Activated CD4-positive, alpha-beta memory T cell treated with anti-CD3 and anti-CD28 coated beads for 36 hours (primary cell): ENCODE results near the gene BACH1. TPM values are rescaled to one million over a fixed set of nuclear protein-coding genes. Genes with fewer than 3 reads are reported as not detected.
A peak's percentile ranks its signal among the peaks of the same experiment; 100 is the strongest.
"Not testable (repeated sequence)": the region's sequence is repeated elsewhere in the genome, so short reads cannot be mapped to it uniquely, and the experiment has no call there.

Source experiments
- CTCF ChIA-PET: fragments of 350-600 bp; sonication (Branson Sonifier 250); formaldehyde crosslinking; loops from one replicate; lab custom pipeline; 2021; ENCODE audit warnings: antibody characterized with exemption, inconsistent platforms; lab: Charles Lee
- POLR2A ChIA-PET: fragments of 350-600 bp; sonication (Branson Sonifier 250); formaldehyde crosslinking; loops from one replicate; lab custom pipeline; 2021; ENCODE audit warnings: antibody characterized with exemption; lab: Charles Lee
- DNase-seq: peaks from one replicate; pipeline ENCODE4 v3.0.0-alpha.2; 2020
- H3K27ac Mint-ChIP-seq: one replicate; pipeline ENCODE4 v1.8.0; 2021; ENCODE audit warnings: mixed read lengths
- H3K27me3 Mint-ChIP-seq: one replicate; pipeline ENCODE4 v1.8.0; 2021; ENCODE audit warnings: mixed read lengths
- H3K36me3 Mint-ChIP-seq: one replicate; pipeline ENCODE4 v1.8.0; 2021; ENCODE audit warnings: mixed read lengths
- H3K4me1 Mint-ChIP-seq: one replicate; pipeline ENCODE4 v1.8.0; 2021; ENCODE audit warnings: low read depth, mixed read lengths
- H3K4me3 Mint-ChIP-seq: one replicate; pipeline ENCODE4 v1.8.0; 2021; ENCODE audit warnings: mild to moderate bottlenecking, mixed read lengths
- H3K9me3 Mint-ChIP-seq: one replicate; pipeline ENCODE4 v1.8.0; 2021; ENCODE audit warnings: mixed read lengths
- intact Hi-C: fragments of 100-400 bp; cut with micrococcal nuclease; formaldehyde crosslinking; loops from one replicate; pipeline ENCODE4 v1.15.1; 2023
- total RNA-seq, 2 experiments: library from RNA; stranded (reverse); gene quantifications; one replicate each; pipeline ENCODE4 v1.2.3, GENCODE V29; 2021

BACH1 gene
- total RNA-seq, 2 experiments from 2014 or later = 22.9 to 23.0 TPM

DNA sequence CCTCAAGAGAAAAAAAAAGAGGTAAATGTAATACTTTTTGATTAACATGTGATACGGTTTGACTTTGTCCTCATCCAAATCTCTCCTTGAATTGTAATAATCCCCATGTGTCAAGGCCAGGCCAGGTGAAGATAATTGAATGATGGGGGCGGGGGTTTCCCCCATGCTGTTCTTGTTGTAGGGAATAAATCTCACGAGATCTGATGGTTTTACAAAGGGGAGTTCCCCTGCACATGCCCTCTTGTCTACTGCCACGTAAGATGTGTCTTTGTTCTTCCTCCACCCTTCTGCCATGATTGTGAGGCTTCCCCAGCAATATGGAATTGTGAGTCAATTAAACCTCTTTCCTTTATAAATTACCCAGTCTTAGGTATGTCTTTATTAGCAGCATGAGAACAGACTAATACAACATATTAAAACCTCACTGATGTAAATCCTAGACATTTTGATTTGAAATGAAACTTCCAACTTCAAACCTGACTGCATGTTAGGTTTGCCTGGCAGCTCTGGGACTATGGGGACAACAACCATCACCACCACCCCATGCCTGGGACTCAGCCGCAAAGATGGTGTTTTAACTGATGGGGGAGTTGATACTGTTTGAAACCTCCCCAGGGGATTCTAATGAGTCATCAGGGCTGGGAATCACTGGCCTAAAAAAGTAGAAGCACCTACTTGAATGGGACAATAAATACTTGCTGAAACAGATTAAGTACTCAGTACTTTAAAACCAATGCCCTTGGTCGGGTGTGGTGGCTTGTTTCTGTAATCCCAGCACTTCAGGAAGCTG is 32.8 kb upstream of the BACH1 start:
- ChIA-PET CTCF (no interaction called here), POLR2A (no interaction called here)
- Mint-ChIP-seq H3K9me3 (peaks cover 4% of the 10 kb centered on the region), H3K27me3 (peaks cover 4% of the 10 kb centered on the region), H3K36me3 (no peaks in the 10 kb centered on the region), H3K4me1 (peaks cover 8% of the 10 kb centered on the region), H3K27ac (no peak overlapping the region), H3K4me3 (no peak overlapping the region)
- peak; percentile 52 for DNase-seq
- intact Hi-C loops = no loop called here

DNA sequence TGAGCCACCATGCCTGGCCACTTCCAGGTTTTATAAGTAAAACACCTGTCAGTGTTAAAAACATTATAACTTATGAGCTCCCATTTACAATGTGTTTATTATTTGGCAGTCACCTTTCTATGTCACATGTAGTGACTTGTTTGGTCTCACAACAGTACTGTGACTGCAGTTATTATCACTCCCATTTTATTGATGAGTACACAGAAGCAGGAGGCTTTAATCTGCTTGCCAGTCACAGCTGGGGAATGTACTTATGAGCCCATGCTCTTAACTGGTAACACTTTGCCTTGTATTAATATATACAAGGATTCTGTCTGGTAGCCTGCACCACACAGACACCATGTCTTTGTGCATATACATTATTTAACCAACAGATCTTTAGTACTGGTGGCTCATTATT is 31.1 kb upstream of the BACH1 start:
- no peak overlapping the region for H3K4me3 Mint-ChIP-seq
- H3K9me3 Mint-ChIP-seq = peaks cover 4% of the 10 kb centered on the region
- DNase-seq = no peak
- peaks cover 2% of the 10 kb centered on the region for H3K27me3 Mint-ChIP-seq
- ChIA-PET POLR2A (no interaction called here), CTCF (no interaction called here)
- H3K4me1 Mint-ChIP-seq = peaks cover 8% of the 10 kb centered on the region
- no peaks in the 10 kb centered on the region for H3K36me3 Mint-ChIP-seq
- H3K27ac Mint-ChIP-seq = no peak overlapping the region
- intact Hi-C loops = no loop called here

DNA sequence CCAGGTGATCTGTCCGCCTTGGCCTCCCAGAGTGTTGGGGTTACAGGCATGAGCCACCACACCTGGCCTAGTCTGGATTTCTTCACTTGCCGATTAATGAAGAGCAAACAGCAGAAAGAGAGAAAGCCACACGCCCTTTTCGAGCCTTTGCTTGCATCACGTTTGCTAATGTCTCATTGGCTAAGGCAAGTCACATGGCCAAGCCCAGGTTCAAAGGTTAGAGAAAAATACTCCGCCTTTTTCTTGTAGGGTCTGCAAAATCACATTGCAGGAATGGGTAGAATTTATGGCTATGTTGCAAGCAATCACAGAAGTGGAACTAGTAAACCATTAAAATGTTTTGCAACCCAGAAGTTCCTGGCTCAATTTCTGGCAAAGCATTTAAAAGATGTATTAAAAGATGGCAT is 26.8 kb upstream of the BACH1 start:
- no peaks in the 10 kb centered on the region for H3K9me3 Mint-ChIP-seq
- H3K27me3 Mint-ChIP-seq = peaks cover 2% of the 10 kb centered on the region
- DNase-seq = no peak
- H3K4me1 Mint-ChIP-seq = no peaks in the 10 kb centered on the region
- H3K36me3 Mint-ChIP-seq = no peaks in the 10 kb centered on the region
- ChIA-PET CTCF (no interaction called here), POLR2A (no interaction called here)
- no peak overlapping the region for H3K27ac Mint-ChIP-seq
- intact Hi-C loops = no loop called here
- H3K4me3 Mint-ChIP-seq = no peak overlapping the region

DNA sequence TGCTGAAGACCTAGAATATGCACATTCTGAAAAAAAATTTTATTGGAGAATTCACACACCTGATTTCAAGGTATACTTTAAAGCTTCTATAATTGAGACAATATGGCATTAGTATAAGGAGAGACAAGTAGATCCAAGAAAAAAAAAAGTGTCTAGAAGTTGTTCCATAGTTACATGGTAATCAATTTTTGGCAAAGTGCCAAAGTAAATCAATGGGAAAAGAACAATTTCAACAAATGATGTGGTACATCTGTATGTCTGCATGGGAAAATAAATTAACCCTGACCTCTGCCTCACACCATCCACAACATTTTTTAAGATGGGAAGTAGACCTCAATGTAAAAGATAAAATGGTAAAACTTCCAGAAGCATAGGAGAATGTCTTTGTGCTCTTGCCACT is 21.3 kb upstream of the BACH1 start:
- POLR2A ChIA-PET = no interaction called here
- no peak overlapping the region for H3K27ac Mint-ChIP-seq
- no peak for DNase-seq
- H3K9me3 Mint-ChIP-seq = peaks cover 3% of the 10 kb centered on the region
- H3K4me1 Mint-ChIP-seq = no peaks in the 10 kb centered on the region
- CTCF ChIA-PET = no interaction called here
- peaks cover 2% of the 10 kb centered on the region for H3K27me3 Mint-ChIP-seq
- intact Hi-C loops = no loop called here
- H3K36me3 Mint-ChIP-seq = peaks cover 3% of the 10 kb centered on the region
- no peak overlapping the region for H3K4me3 Mint-ChIP-seq

DNA sequence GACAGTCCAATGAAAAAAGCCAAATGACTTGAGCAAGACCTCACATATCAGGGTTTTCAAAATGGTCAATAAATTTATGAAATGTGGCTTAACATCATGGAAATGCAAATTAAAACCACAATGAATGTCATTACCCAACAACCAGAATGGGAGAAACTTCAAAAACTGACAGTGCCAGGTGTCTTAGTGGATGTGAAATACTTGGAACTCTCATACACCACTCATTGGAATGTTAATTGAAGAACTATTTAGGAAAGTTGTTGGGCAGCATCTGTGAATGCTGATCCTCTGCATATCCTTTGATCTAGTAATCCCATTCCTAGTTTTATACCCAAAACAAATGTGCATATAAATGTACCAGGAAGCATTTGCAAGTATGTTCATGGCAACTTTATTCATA is 19.2 kb upstream of the BACH1 start:
- Mint-ChIP-seq H3K9me3 (peaks cover 3% of the 10 kb centered on the region), H3K4me3 (no peak overlapping the region), H3K27ac (no peak overlapping the region), H3K27me3 (peaks cover 2% of the 10 kb centered on the region), H3K4me1 (no peaks in the 10 kb centered on the region), H3K36me3 (peaks cover 3% of the 10 kb centered on the region)
- DNase-seq = no peak
- intact Hi-C loops = no loop called here
- CTCF ChIA-PET = no interaction called here
- POLR2A ChIA-PET = no interaction called here

DNA sequence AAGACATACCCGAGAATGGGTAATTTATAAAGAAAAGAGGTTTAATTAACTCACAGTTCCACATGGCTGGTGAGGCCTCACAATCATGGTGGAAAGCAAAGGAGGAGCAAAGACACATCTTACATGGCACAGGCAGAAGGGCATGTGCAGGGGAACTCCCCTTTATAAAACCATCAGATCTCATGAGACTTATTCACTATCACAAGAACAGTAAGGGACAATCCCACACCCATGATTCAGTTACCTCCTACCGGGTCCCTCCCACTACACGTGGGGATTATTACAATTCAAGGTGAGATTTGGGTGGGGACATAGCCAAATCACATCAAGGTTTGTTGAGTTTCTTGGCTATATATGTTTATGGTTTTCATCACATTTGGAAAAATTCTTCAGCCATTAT is 16.9 kb upstream of the BACH1 start:
- H3K27me3 Mint-ChIP-seq, H3K36me3 Mint-ChIP-seq, H3K4me1 Mint-ChIP-seq, H3K4me3 Mint-ChIP-seq, H3K9me3 Mint-ChIP-seq, DNase-seq, CTCF ChIA-PET, H3K27ac Mint-ChIP-seq, intact Hi-C loops, POLR2A ChIA-PET: not testable (repeated sequence)

DNA sequence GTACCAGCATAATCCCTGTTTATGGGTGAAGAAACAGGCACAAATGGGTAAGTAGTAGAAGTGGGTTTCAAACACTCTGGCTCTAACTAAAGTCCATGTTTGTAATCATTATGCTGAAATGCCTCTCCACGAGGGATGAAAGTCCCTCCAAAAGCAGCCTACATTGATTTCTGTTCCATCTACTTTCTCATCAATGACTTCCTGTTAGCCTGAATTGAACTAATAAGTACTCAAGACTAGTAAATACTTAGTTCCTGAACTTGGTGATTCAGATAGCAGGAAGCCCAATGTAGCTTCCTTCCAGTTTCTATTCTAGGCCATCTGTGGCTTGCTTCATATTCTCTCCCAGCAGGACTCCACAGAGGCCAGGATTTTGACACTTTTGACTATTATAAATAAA is 11.3 kb upstream of the BACH1 start:
- no peak for DNase-seq
- ChIA-PET POLR2A (no interaction called here), CTCF (interaction anchor here (0.6 kb wide), 2 partner anchors 61 to 92 kb away, joined by 3 read pairs; no protein-coding TSS in a partner anchor)
- Mint-ChIP-seq H3K9me3 (no peaks in the 10 kb centered on the region), H3K27me3 (peaks cover 3% of the 10 kb centered on the region), H3K27ac (no peak overlapping the region), H3K36me3 (no peaks in the 10 kb centered on the region), H3K4me1 (peaks cover 2% of the 10 kb centered on the region), H3K4me3 (no peak overlapping the region)
- intact Hi-C loops = no loop called here

DNA sequence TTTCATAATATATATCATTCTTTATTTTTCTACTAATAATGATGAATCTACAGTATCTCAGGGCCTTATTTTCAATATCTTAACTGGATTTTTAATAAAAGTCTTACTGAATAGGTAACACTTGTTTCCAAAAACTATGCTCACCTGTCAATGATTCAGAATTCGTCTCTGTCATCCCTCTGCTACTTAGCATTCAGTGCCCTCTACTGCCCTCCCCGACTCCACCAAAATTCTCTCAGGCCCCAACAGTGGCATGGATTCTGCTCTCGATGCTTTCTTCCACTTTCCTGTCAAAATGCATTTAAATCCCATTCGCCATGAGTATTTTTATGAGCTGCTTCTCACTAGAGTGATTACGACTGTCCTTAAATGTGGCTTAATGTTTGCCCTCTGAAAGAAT is 10.5 kb upstream of the BACH1 start:
- POLR2A ChIA-PET = interaction anchor here (1.1 kb wide), 1 partner anchor 12 kb away, joined by 3 read pairs; no protein-coding TSS in a partner anchor
- Mint-ChIP-seq H3K27ac (no peak overlapping the region), H3K4me1 (peaks cover 2% of the 10 kb centered on the region), H3K4me3 (no peak overlapping the region), H3K9me3 (no peaks in the 10 kb centered on the region), H3K36me3 (no peaks in the 10 kb centered on the region), H3K27me3 (peaks cover 3% of the 10 kb centered on the region)
- DNase-seq = no peak
- CTCF ChIA-PET = interaction anchor here (1.3 to 1.5 kb wide), 2 partner anchors 10 to 83 kb away, joined by 3 read pairs; no protein-coding TSS in a partner anchor
- intact Hi-C loops = no loop called here

DNA sequence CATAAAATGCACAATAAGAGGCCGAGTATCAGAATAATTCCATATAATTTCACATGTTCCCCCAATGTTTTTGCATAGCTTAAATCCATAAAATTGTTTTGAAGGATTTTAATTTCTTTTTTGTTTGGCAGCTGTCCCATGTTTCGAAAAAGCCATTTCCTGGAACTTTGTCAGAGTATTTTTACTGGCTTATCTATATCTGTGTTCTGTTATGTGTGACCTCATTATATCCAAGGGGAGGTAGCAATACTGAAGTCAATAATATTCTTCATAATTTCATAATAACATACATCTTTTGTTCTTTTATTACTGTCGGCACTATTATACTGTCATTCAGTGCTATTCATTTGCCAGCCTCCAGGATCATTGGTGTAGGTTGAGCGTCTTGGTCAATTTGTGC is 9.4 kb upstream of the BACH1 start:
- POLR2A ChIA-PET = interaction anchor here (1.1 kb wide), 1 partner anchor 11 kb away, joined by 3 read pairs; no protein-coding TSS in a partner anchor
- CTCF ChIA-PET = interaction anchor here (1.3 to 1.5 kb wide), 2 partner anchors 9 to 82 kb away, joined by 3 read pairs; no protein-coding TSS in a partner anchor

DNA sequence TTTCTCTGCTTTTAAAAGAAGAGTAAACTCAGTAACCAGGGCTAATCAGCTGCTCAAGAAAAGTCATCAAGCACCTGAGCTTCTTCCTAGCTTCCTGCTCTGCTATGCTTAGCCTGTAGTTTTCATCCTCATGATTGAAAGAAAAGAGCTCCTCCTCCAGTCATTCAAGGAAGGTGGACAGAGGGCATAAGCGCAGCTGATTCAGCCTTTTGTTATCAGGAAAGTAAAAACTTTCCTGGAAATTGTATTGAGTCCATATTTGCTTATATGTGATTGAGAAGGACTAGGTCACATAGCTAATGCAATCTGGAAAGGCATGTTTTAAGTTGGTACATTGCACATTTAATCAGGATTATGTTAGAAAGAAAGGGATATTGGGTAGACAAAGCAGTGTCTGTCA is 8.5 kb upstream of the BACH1 start:
- Mint-ChIP-seq H3K4me3 (no peak overlapping the region), H3K36me3 (no peaks in the 10 kb centered on the region), H3K27ac (no peak overlapping the region), H3K4me1 (peaks cover 17% of the 10 kb centered on the region), H3K9me3 (no peaks in the 10 kb centered on the region), H3K27me3 (peaks cover under 1% of the 10 kb centered on the region)
- ChIA-PET CTCF (interaction anchor here (0.9 kb wide), 1 partner anchor 127 kb away, joined by 3 read pairs; no protein-coding TSS in a partner anchor), POLR2A (no interaction called here)
- no peak for DNase-seq
- intact Hi-C loops = loop anchor here (10.0 kb wide), 1 partner anchor 125 kb away; no protein-coding TSS in a partner anchor

More for the DNA sequence above, 9.4 kb upstream of the BACH1 start:
- Mint-ChIP-seq H3K27me3 (peaks cover 3% of the 10 kb centered on the region), H3K27ac (no peak overlapping the region), H3K36me3 (no peaks in the 10 kb centered on the region), H3K9me3 (no peaks in the 10 kb centered on the region), H3K4me3 (no peak overlapping the region), H3K4me1 (peaks cover 10% of the 10 kb centered on the region)
- DNase-seq = no peak
- intact Hi-C loops = no loop called here

DNA sequence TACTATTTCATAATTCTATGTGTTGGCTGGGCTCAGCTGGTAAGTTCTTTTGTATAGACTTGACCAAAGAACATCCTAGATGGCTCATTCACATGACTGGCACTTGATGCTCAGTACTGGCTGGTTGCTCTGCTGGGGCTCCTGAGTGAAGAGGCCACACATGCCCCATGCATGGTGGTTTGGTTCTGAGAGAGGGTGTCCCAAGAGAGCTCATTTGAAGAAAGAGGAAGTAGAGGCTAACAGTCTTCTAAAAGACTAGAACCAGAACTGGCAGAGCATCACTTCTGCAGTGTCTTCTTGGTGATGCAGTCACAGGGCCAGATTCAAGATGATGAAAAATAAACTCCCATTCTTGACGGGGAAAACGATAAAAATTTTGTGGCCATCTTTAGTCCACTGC is 5.2 kb upstream of the BACH1 start:
- DNase-seq = no peak
- H3K9me3 Mint-ChIP-seq = no peaks in the 10 kb centered on the region
- peaks cover 3% of the 10 kb centered on the region for H3K36me3 Mint-ChIP-seq
- H3K27ac Mint-ChIP-seq = no peak overlapping the region
- H3K4me1 Mint-ChIP-seq = peaks cover 26% of the 10 kb centered on the region
- no peaks in the 10 kb centered on the region for H3K27me3 Mint-ChIP-seq
- intact Hi-C loops = loop anchor here (10.0 kb wide), 1 partner anchor 129 kb away; no protein-coding TSS in a partner anchor
- H3K4me3 Mint-ChIP-seq = no peak overlapping the region
- ChIA-PET CTCF (no interaction called here), POLR2A (no interaction called here)

DNA sequence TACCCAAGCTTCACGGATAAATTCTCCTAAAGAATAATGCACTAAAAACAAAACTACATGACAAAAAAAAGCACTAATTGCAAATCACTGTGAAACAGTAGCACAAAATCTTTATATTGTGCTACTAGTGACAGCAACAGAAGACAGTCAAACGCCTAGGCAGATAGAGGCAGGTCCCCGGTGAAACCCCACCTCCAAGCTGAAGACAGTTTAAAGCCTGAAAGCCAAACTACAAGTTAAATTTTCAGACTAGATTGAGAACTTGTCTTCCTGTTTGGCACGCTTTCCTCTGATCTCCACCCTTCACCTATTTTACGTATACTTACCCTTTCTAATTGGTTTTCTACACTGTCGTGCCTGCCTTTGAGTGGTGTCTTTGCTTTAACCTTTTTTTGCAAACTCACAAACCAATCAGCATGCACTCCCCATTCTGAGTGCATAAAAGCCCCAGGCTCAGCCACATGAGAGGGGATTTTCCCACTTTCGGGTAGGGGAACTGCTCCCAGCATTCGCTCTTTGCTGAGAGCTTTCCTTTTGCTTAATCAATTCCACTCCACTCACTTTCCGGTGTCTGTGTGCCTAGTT is 3.6 kb upstream of the BACH1 start:
- POLR2A ChIA-PET = interaction anchor here (1.3 kb wide), 1 partner anchor 61 kb away, joined by 3 read pairs; no protein-coding TSS in a partner anchor
- H3K27me3 Mint-ChIP-seq = no peaks in the 10 kb centered on the region
- H3K4me1 Mint-ChIP-seq = peaks cover 33% of the 10 kb centered on the region
- no peaks in the 10 kb centered on the region for H3K9me3 Mint-ChIP-seq
- CTCF ChIA-PET = no interaction called here
- peak; percentile 37 for DNase-seq
- no peak overlapping the region for H3K4me3 Mint-ChIP-seq
- intact Hi-C loops = loop anchor here (5.0 to 10.0 kb wide), 3 partner anchors 113 to 142 kb away; no protein-coding TSS in a partner anchor
- H3K27ac Mint-ChIP-seq = no peak overlapping the region
- peaks cover 6% of the 10 kb centered on the region for H3K36me3 Mint-ChIP-seq
